GM18505 (cell line): ENCODE results near the gene C10orf90.
"Not testable (repeated sequence)": the region's sequence is repeated elsewhere in the genome, so short reads cannot be mapped to it uniquely, and the experiment has no call there.

Source experiments
- ATAC-seq: cut with Tn5 transposase; IDR thresholded peaks from one replicate; pipeline ENCODE4 v1.9.1; 2021; ENCODE audit not compliant: unreplicated experiment
- POLR2A ChIP-seq: IDR thresholded peaks from 4 replicates; pipeline ENCODE4 v1.6.1; 2011; ENCODE audit warnings: borderline replicate concordance; ENCODE audit not compliant: insufficient read depth, insufficient read length; ENCODE audit errors: extremely low read depth

Gene C10orf90

DNA sequence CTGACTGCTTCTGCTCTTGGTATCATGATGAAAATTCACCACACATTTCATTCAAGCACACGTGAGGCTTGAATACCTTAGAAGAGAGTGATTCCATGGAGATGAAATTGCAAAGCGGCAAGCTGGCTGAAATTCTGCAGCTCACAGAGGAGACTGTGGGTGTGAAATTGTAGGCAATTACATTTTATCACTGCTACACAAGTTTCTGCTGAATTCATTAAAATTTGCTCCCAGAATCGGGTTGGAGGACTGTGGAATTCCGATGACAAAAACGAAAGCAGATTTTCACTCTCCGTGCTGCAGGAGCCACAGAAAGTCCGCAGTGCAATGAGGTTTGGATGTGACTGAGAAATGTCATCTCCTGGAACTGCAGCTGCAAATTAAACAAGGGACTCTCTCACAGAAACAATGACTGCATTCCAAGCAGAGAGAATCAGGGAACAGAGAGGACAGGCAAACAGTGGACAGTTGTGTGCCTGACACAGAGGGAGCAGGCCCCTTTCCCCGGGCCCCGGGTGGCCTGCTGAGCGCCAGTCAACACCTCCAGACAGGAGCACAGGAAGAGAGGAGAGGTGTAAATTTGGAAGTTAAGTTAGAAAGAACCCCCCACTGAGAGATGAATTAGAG, 109.1 kb downstream of the C10orf90 start:
- no peak for ATAC-seq
- no peak for TF ChIP-seq POLR2A

GRCh38 chr10:126558881-126559280, 111.6 kb downstream of the C10orf90 start:
- no peak for ATAC-seq
- no peak for TF ChIP-seq POLR2A

DNA sequence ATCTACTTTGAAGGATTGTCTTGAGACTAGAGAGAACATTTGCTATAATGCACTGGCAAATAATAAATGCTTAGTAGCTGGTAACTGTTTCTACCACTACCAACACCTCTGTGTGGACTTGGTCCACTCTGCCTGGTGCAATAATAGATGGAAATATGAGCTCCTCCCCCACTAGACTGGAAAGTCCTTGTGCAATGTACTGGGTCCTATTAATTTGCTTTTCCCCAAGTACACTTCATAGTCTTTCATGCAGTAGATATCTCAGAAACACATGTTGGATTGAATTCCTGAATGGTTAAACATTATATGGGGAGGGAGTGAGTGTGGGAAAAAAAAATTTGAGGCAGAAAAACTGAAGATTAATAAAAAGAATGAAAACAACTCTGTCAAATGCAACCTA, 119.3 kb downstream of the C10orf90 start:
- no peak for TF ChIP-seq POLR2A
- ATAC-seq, result no peak

GRCh38 chr10:126550586-126550985, 119.9 kb downstream of the C10orf90 start:
- ATAC-seq, result not testable (repeated sequence)

DNA sequence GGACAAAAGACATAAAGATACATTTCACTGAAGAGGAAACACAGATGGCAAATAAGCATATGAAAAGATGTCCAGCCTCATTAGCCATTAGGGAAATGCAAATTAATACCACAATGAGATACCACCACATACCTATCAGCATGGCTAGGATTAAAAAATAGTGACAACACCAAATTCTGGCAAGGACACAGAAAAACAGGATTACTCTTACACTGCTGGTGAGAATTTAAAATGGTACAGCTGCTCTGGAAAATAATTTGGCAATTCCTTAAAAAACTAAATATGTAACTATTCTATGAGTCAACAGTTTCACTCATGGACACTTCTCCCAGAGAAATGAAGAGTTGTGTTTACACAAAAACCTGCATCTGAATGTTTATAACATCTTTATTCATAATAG, 121.1 kb downstream of the C10orf90 start:
- no peak for TF ChIP-seq POLR2A
- no peak for ATAC-seq

DNA sequence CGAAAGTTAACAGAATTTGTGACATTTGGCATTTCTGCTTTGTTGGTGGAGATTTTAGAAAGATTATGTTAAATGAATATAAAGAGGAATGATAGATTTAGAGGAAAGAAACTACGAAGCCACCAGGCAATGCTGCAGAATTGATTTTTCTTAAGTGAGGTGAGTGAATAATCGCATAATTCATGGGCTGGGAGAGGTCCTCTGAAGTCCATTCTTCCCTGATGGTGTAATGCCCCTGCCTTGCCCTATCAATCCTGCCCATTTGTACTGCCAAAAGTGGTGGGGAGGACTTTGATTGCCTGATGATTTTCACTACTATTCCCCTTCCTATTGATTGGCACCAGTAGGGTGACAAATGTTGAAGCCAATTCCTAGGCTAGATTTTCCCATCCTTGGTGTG, 125.9 kb downstream of the C10orf90 start:
- no peak for ATAC-seq

GRCh38 chr10:126538439-126539135, 131.9 kb downstream of the C10orf90 start:
- TF ChIP-seq POLR2A, result no peak
- no peak for ATAC-seq

More for the DNA sequence above, 125.9 kb downstream of the C10orf90 start:
- TF ChIP-seq POLR2A, result no peak

DNA sequence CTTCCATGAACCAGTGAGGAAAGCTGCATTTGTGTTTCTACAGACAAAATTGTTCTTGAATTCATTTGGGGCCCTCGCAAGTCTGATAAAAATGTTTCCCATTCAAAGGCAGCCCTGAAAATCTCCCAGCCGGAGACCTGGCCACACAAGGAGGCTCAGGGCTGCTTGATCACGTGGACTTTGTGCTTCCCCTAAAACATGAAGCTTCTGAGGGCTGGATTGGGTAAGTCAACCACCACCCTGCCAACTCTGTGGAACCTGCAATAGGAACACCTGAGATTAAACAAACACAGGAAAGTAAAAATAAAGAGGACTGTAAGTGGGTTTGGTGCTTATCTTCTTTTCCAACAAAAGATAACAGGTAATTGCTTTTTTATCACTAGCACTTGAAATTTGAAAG, 133.8 kb downstream of the C10orf90 start:
- no peak for TF ChIP-seq POLR2A
- no peak for ATAC-seq

- ATAC-seq, result no peak
- TF ChIP-seq POLR2A, result no peak
Observed at GRCh38 chr10:126536148-126536547, 134.3 kb downstream of the C10orf90 start.

GRCh38 chr10:126533644-126534043, 136.8 kb downstream of the C10orf90 start:
- no peak for TF ChIP-seq POLR2A
- ATAC-seq, result no peak

- no peak for ATAC-seq
- TF ChIP-seq POLR2A, result no peak
Observed at GRCh38 chr10:126528315-126528835, 142.1 kb downstream of the C10orf90 start.

DNA sequence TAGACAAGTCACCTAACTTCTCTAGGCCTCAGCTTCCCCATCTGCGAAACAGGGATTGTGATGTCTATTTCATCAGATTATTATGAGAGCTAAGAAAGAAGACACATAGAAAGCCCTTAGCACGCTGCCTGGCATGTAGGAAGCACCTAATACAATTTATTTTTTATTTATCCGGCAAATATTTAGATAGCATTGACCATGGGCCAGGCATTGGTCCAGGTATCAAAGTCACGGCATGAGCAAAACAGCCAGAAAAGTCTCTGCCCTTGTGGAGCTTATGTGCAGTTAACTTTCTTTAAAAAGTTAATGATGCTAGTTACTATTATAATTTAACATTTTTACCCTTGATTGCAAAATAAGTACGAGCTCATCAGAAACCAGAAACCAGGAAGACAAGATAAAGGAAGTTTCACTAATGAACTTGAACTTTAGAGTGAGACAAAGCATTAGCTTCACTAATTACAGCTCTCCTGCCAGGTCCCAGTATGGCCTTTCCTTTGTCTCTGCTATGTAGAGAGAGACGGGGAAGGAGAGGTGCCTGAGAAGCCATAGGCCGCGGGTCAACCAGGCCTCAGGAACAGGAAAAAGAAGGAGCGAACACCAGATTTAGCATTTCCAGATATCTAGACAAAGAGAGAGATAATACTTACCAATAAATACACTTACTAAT, 142.7 kb downstream of the C10orf90 start:
- TF ChIP-seq POLR2A, result no peak
- ATAC-seq, result no peak

GRCh38 chr10:126525326-126525725, 145.2 kb downstream of the C10orf90 start:
- no peak for TF ChIP-seq POLR2A
- no peak for ATAC-seq

GRCh38 chr10:126524526-126524925, 146.0 kb downstream of the C10orf90 start:
- ATAC-seq, result no peak
- no peak for TF ChIP-seq POLR2A
